HG03060 (cell line): Measurements from ENCODE around the gene HOXD12.

Experiments used
- ATAC-seq: cut with Tn5 transposase; IDR thresholded peaks from one replicate; pipeline ENCODE4 v1.9.1; 2021; ENCODE audit warnings: low read depth, moderate number of reproducible peaks; ENCODE audit not compliant: unreplicated experiment

Gene HOXD12

GRCh38 chr2:176080540-176081375, 18.8 kb upstream of the HOXD12 start:
- ATAC-seq, result no peak

- ATAC-seq, result no peak
Observed at GRCh38 chr2:176081376-176081836, 18.2 kb upstream of the HOXD12 start.

DNA sequence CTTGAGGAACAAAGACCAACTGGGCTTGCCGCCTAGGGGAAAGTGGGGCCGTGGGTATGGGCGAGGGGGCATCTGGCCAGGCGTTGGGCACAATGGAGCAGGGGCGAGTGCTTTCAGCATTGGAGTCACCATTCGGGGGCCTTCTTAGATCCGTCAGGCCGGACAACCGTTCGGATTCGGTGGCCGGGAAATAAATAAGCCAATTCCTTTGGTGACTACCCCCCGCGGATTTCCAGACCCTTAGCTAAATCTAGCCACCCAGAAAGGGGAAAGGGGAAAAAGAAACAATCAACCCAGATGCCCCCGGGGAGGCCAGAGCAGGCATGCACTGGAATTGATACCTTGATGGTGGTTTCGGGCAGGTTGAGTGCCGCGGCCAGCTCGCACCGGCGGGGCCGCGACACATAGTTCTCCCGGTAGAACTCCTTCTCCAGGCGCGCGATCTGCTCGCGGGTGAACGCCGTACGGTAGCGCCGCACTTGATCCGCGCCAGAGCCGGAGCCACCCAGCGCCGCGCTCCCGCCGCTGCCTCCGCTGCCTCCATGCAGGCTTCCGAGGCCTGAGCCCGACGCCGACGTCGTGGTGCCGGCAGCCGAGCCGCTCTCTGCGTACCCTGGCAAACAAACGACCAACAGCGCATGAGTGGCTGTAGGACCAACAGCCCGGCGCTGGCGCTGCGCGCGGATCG, 17.6 kb upstream of the HOXD12 start:
- ATAC-seq, result no peak

- ATAC-seq, result no peak
Observed at GRCh38 chr2:176082525-176082823, 17.1 kb upstream of the HOXD12 start.

DNA sequence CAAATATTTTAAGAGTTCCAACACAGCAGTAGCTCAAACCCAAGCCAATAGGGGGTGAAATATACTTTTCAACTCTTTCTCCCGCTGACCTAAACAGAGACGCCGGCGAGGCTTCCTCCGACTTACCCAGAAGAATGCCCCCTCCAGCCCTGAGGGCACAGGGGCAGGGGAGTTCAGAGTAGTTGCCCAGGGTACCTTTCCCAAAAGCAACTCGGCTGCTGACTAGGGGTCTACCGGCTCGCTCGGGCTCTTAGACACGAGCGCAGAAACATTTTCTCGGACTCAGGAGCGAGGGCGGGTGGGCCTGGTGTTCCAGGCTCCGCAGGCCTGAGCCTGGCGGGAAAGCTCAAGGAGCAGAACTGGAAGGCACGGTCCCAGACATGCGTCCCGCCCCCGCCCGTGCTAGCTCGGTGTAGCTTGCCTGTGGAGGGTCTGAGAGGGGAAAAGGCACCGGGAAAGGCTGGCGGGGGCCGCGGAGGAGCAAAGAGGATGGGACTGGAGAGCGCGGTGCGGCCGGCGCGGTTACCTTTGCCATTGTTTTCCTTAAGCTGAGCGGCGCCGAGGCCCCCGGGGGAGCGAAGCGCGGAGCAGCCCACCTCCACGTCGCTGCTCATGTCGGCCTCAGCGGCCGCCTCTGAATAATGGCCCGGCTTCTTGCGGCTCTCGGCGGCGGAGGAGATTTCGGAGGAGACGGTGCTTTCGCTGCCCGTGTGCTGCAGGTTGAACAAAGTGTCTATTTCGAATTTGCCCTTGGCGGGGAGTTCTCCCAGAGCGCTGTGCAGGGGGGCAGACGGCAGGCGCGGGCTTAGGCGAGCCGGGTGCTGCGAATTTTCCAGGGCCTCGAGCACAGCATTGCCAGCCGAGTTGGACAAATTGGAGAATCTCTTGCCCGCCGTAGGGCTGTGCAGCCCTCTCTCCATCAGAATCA, 16.5 kb upstream of the HOXD12 start:
- no peak for ATAC-seq

DNA sequence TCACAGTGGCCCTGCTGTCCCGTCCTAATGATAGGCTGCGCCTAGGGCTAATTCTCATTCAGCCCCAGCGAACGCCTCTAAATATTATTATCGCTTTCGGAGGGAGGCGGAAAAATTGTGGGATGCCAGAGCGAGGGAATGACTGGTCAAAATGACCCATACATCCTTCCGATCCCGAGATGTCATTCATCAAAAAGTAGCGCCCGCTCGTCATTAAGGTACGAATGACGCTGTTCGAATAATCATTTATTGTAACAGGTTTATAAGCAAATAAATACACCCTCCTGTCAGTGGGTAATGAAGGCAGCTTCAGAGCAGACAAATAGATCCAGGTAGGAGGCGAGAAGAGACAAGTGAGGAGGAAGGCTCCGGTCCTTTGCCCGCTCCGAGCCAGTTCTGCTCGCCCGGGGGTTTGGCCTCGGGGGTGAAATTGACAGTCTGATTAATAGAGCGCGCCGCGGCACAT, 15.8 kb upstream of the HOXD12 start, which contains the start of gene EVX2:
Gene EVX2 (minus strand): TSS at position 167 of the 466 bp plus-strand sequence. CDS start 186 bp downstream, outside the sequence.
- ATAC-seq, result no peak

DNA sequence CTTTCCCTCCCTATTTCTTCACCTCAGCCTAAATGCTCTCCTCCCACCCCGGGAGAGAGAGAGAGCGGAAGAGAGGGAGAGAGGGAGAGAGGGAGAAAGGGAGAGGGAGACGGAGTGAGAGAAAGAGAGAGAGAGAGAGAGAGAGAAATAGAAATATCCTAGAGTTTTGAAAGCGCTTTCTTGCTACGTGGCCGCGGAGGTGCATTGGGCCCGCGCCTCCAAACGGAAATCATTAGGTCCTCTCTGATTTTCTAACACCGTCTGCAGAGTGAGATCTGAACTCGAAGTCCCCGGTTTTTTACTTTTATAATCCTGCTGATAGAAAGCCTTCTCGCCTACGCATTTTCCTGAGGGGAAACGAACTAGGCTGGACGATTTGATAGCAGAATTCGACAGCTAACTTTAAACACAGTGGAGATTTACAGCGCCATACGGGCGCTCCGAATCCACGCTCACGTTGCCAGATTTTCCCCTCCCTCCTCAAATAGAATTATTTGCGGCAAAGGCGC, 14.9 kb upstream of the HOXD12 start:
- no peak for ATAC-seq

GRCh38 chr2:176085120-176085788, 14.3 kb upstream of the HOXD12 start:
- ATAC-seq, result no peak

GRCh38 chr2:176085861-176086771, 13.5 kb upstream of the HOXD12 start:
- ATAC-seq, result no peak

- ATAC-seq, result no peak
Observed at GRCh38 chr2:176087330-176088047, 12.1 kb upstream of the HOXD12 start.

GRCh38 chr2:176088048-176088936, 11.3 kb upstream of the HOXD12 start:
- no peak for ATAC-seq

DNA sequence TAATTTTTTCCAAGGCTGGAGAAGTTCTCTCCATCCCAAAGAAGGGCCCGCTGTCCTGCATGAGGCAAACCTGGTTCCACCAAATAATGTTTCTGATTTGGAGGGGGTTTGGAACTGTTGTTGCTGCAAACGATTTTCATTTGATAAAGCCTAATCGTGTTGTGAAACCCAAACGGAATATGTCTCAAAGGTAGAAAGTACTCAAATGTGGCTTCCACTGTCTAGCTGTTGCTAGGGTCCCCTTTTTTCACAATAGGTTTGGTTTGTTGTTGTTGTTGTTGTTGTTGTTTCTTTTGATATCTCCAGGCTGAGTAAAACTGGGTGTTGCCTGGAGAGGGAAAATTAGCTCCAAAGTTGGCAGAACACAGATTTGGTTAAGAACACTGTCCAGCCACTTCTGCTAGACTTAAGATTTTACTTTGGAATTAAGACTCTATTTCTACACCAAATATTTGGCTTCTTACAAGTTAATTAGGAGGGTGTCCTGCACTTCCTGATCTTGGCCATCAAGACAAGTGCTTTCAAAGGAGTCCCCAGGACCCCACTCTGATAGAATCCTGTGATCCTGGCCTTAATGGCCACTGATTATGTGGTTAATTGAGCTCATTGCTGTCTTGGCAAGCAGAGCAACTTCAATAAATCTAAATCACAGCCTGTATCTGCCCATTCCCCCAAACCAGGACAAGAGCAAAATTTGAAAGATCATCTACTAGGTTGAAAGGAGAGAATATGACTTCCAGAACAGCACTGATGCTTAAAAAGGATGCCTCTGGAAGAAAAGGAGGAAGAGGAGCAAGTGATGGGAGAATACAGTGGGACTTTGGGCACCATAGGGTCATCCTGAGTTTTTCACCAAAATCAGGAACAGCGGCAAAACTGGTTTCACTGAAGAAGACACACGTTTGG, 10.4 kb upstream of the HOXD12 start:
- ATAC-seq, result no peak

DNA sequence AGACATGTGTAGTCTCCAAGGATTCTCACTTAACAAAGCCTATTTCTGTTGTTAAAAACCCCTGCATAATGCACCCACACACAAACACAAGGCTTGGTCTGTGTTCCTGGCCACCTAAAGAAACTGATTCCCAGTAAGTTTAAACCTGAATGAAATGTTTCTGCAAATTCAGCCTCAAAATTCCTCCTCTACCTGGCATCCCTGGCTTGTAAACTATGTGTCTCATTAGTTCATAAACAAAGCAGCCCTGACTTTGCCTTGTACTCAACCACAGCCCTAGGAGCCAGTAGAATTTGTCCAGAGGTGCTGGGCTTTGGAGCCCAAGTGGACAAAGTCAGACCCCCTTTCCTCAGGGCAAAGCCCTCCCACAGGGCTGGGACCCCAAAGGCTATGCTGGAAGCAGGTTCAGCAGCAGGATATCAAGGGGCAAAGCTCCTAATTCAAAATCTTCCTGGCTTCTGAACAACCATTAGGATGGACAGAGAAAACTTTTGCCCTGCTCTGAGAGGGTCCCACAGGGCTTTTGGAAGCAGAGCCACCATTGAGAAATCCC, 9.7 kb upstream of the HOXD12 start:
- no peak for ATAC-seq

DNA sequence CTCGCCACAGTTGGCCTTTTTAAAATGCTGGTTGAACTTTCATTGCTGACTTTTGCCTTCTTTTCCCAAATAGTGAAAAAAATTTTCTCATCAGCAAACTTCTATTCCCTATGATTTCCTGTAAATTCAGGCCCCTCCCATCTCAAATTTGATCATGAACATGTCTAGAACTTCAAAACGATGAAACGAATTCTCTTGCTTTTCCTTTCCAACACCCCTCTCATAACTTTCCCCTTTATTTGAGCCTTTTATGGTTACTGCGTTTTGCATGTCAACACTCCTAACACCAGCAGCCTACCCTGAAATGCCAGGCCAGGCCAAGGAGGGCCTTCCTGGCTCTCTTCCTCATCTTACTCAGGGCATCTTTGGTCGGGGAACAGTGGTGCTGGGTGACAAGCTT, 8.7 kb upstream of the HOXD12 start:
- no peak for ATAC-seq

GRCh38 chr2:176091329-176092258, 8.0 kb upstream of the HOXD12 start:
- no peak for ATAC-seq
